G401 (cell line): Measurements from ENCODE around the gene IRF5. TPM values are rescaled to one million over a fixed set of nuclear protein-coding genes. Genes with fewer than 3 reads are reported as not detected.

ENCODE experiments used
- DNase-seq: peaks from one replicate; pipeline ENCODE4 v3.0.0-alpha.2; 2015; ENCODE audit warnings: low spot score
- in situ Hi-C: cut with HindIII; loops from 2 replicates; pipeline ENCODE4 v1.10.0; 2016; ENCODE audit warnings: low sequenced_read_pairs, mixed read lengths
- total RNA-seq: library from RNA; depleted of rRNA; stranded (reverse); fragments of >200 nt; shearing (Covaris generic); gene quantifications from 2 replicates; pipeline ENCODE4 v1.2.3, GENCODE V29; 2014; rRNA removed

Gene IRF5
- not detected in 2 replicates for total RNA-seq

- no peak for DNase-seq
- in situ Hi-C loops, result no loop called here
These were observed at the start of gene IRF5 for GRCh38 chr7:128937647-128938543. Gene IRF5, plus strand, starts transcription at chr7:128937927. Its CDS starts 4,155 bp downstream, at chr7:128942082.

GRCh38 chr7:128888039-128888755 is 49.5 kb upstream of the IRF5 start:
- in situ Hi-C loops, result no loop called here
- no peak for DNase-seq

GRCh38 chr7:128888756-128889095 is 49.0 kb upstream of the IRF5 start:
- in situ Hi-C loops, result no loop called here
- DNase-seq, result no peak

GRCh38 chr7:128889121-128889520 is 48.6 kb upstream of the IRF5 start:
- in situ Hi-C loops, result no loop called here
- no peak for DNase-seq

GRCh38 chr7:128890306-128891109 is 47.2 kb upstream of the IRF5 start:
- in situ Hi-C loops, result no loop called here
- no peak for DNase-seq

- no peak for DNase-seq
- in situ Hi-C loops, result no loop called here
These were observed 46.4 kb upstream of the IRF5 start for GRCh38 chr7:128891110-128891941.

GRCh38 chr7:128891942-128892269 is 45.8 kb upstream of the IRF5 start:
- no peak for DNase-seq
- in situ Hi-C loops, result no loop called here

GRCh38 chr7:128892521-128893250 is 45.0 kb upstream of the IRF5 start:
- DNase-seq, result no peak
- in situ Hi-C loops, result no loop called here

GRCh38 chr7:128893251-128894100 is 44.3 kb upstream of the IRF5 start:
- in situ Hi-C loops, result no loop called here
- no peak for DNase-seq

GRCh38 chr7:128894101-128894440 is 43.7 kb upstream of the IRF5 start:
- in situ Hi-C loops, result no loop called here
- DNase-seq, result no peak

- DNase-seq, result no peak
These were observed 42.4 kb upstream of the IRF5 start for GRCh38 chr7:128895320-128895719.

GRCh38 chr7:128899392-128899791 is 38.3 kb upstream of the IRF5 start:
- DNase-seq, result no peak
- in situ Hi-C loops, result no loop called here

More at GRCh38 chr7:128895320-128895719, 42.4 kb upstream of the IRF5 start:
- in situ Hi-C loops, result no loop called here

GRCh38 chr7:128900237-128900636 is 37.5 kb upstream of the IRF5 start:
- no peak for DNase-seq
- in situ Hi-C loops, result no loop called here

GRCh38 chr7:128902761-128903585 is 34.8 kb upstream of the IRF5 start:
- no peak for DNase-seq
- in situ Hi-C loops, result no loop called here

- DNase-seq, result no peak
- in situ Hi-C loops, result no loop called here
These were observed 33.9 kb upstream of the IRF5 start for GRCh38 chr7:128903621-128904361.
